ENCODE data around the gene L3MBTL1.

Gene L3MBTL1

GRCh38 chr20:43554369-43554768 lies 46.9 kb downstream of the L3MBTL1 start:
- no peak overlapping the region for H3K4me3 ChIP-seq (replicated peaks; ENCODE audit: low read depth, low read length)
- DNase-seq (ENCODE audit: extremely low read depth, low read depth), result no peak
- TF ChIP-seq CTCF (IDR thresholded peaks at IDR 0.05; ENCODE audit: low read depth, low read length, missing control alignments), result no peak

GRCh38 chr20:43558412-43559146 lies 51.1 kb downstream of the L3MBTL1 start, which contains the start of gene SGK2:
Gene SGK2, plus strand, starts transcription at chr20:43559027. Its CDS starts 7,469 bp downstream, at chr20:43566496.
- DNase-seq (ENCODE audit: extremely low read depth, low read depth), result no peak
- TF ChIP-seq CTCF (IDR thresholded peaks at IDR 0.05; ENCODE audit: low read depth, low read length, missing control alignments), result no peak
- H3K4me3 ChIP-seq (replicated peaks; ENCODE audit: low read depth, low read length), result no peak within 1 kb of the TSS

- no peak overlapping the region for H3K4me3 ChIP-seq (replicated peaks; ENCODE audit: low read depth, low read length)
- no peak for DNase-seq (ENCODE audit: extremely low read depth, low read depth)
- no peak for TF ChIP-seq CTCF (IDR thresholded peaks at IDR 0.05; ENCODE audit: low read depth, low read length, missing control alignments)
Observed at GRCh38 chr20:43559147-43559987, 51.9 kb downstream of the L3MBTL1 start.

DNA sequence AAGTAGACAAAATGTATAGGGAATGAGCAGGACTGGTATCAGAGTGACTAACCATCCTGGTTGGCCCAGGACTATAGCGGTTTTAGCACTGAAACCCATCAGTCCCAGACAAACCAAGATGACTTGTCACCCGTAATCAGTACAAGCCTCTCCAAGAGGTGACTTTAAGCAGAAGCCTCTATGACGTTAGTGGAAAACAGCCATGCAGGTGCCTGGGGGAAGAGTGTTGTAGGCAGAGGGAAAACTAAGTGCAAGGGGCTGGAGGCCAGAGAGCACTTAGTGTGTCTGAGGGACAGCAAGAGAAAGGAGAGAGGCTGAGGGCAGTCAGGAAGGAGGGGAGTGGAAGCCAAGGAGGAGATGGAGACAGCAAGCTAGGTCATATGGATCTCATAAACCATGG lies 53.5 kb downstream of the L3MBTL1 start:
- no peak for DNase-seq (ENCODE audit: extremely low read depth, low read depth)
- TF ChIP-seq CTCF (IDR thresholded peaks at IDR 0.05; ENCODE audit: low read depth, low read length, missing control alignments), result no peak
- H3K4me3 ChIP-seq (replicated peaks; ENCODE audit: low read depth, low read length), result no peak overlapping the region

DNA sequence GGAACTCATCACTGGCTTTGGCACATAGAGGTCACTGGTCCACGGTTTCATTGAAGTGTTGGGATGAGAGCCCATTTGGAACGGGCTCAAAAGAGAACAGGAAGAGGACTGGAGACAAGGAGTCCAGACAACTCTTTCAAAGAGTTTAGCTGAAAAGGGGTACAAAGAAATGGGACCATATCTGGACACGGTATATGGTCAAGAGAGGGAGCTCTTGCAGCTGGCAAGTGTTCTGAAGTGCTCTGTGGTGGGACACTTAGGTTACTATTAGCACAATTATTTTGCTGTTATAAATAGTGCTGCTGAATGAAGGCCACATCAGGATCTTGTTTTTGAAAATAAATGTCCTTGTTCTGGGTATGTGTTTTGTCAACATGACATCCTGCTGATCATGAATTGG lies 55.9 kb downstream of the L3MBTL1 start:
- no peak for DNase-seq (ENCODE audit: extremely low read depth, low read depth)
- H3K4me3 ChIP-seq (replicated peaks; ENCODE audit: low read depth, low read length), result no peak overlapping the region
- TF ChIP-seq CTCF (IDR thresholded peaks at IDR 0.05; ENCODE audit: low read depth, low read length, missing control alignments), result no peak

DNA sequence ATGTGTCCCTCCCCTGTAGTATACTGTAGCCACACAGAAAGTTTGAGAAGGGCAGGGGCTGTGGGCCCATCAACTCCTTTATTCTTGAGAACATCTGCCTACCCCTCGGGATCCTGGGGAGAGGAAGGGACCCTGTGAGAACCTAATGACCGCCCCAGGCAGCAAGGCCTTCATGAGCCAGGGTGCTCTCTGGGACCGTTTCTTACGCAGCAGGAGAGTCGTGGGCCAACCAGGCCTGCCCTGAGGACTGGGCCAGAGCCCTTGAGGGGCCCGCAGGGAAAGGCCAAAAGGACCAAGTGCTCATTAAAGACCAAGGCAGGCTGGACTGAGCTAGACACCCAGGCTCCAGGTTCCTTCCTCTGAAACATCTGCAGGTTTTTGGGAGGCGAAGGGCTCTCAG lies 56.5 kb downstream of the L3MBTL1 start:
- no peak for TF ChIP-seq CTCF (IDR thresholded peaks at IDR 0.05; ENCODE audit: low read depth, low read length, missing control alignments)
- no peak for DNase-seq (ENCODE audit: extremely low read depth, low read depth)
- no peak overlapping the region for H3K4me3 ChIP-seq (replicated peaks; ENCODE audit: low read depth, low read length)

Measured in HFF-Myc (cell line).